ENCODE results near the gene GNA12. TPM values are rescaled to one million over a fixed set of nuclear protein-coding genes. Genes with fewer than 3 reads are reported as not detected.

The GNA12 gene
- total and polyA plus RNA-seq, 9 of the 15 experiments (the other 6 are each of a cell fraction or from before 2014, with no cell fraction given) = 0.65 to 32.7 (median 9.6) TPM

- TF ChIP-seq TCF7 (IDR thresholded peaks at IDR 0.05; ENCODE audit: borderline replicate concordance) (0 out of 2 replicates have a peak, but pooled peaks have one; percentile 12), STAT5A (IDR thresholded peaks at IDR 0.05; ENCODE audit: borderline replicate concordance, low read length) (no peak), SMC3 (conservative IDR thresholded peaks at IDR 0.05; ENCODE audit: insufficient read depth, low read depth, low read length) (no peak), ZNF143 (CRISPR knock-in tag; IDR thresholded peaks at IDR 0.05) (no peak), CAMTA2 (CRISPR knock-in tag; conservative IDR thresholded peaks at IDR 0.05) (no peak), TAF15 (IDR thresholded peaks at IDR 0.05; ENCODE audit: low read depth, low read length) (no peak), DLX4 (CRISPR knock-in tag; IDR thresholded peaks at IDR 0.05) (no peak), ARID3B (CRISPR knock-in tag; IDR thresholded peaks at IDR 0.05; ENCODE audit: borderline replicate concordance) (no peak), LEF1 (IDR thresholded peaks at IDR 0.05) (peak; percentile 37; the same call in 1 of the 2 replicates), DNMT1 (IDR thresholded peaks at IDR 0.05) (no peak), BCL6 (CRISPR knock-in tag; IDR thresholded peaks at IDR 0.05) (no peak), NCOR1 (IDR thresholded peaks at IDR 0.05) (0 out of 2 replicates have a peak, but pooled peaks have one; percentile 5), TAF7 (tag; IDR thresholded peaks at IDR 0.05) (no peak), PHF21A (IDR thresholded peaks at IDR 0.05; ENCODE audit: borderline replicate concordance, low read depth) (no peak), SETDB1 (IDR thresholded peaks at IDR 0.05; ENCODE audit: low read length) (no peak), DPF2 (IDR thresholded peaks at IDR 0.05) (0 out of 2 replicates have a peak, but pooled peaks have one; percentile 6), ZNF197 (CRISPR knock-in tag; IDR thresholded peaks at IDR 0.05; ENCODE audit: low read depth) (no peak), DIDO1 (tag; IDR thresholded peaks at IDR 0.05; ENCODE audit: low read depth) (no peak), POLR2AphosphoS5 (IDR thresholded peaks at IDR 0.05; ENCODE audit: control insufficient read depth, insufficient read depth, low read depth, low read length) (0 out of 2 replicates have a peak, but pooled peaks have one; percentile 21), HDAC1 (IDR thresholded peaks at IDR 0.05) (peak in 1 of 2 experiments; percentile 24; a peak in 2 of 4 replicates), MCM5 (IDR thresholded peaks at IDR 0.05; ENCODE audit: low read depth) (no peak), PRDM10 (IDR thresholded peaks at IDR 0.05; ENCODE audit: partially characterized antibody) (no peak), FUS (optimal IDR thresholded peaks at IDR 0.05; ENCODE audit: low read depth, low read length) (no peak), ZFP1 (CRISPR knock-in tag; IDR thresholded peaks at IDR 0.05) (no peak), CREB1 (IDR thresholded peaks at IDR 0.05) (peak; percentile 44; the same call in 1 of the 2 replicates), CREB1 (CRISPR knock-in tag; IDR thresholded peaks at IDR 0.05) (no peak)
Observed at GRCh38 chr7:2844153-2845033, at the start of gene GNA12 (continued).

Measured in K562 (cell line).